PC-9 (cell line): ENCODE results near the gene NMRAL1. TPM values are rescaled to one million over a fixed set of nuclear protein-coding genes. Genes with fewer than 3 reads are reported as not detected.

Source experiments
- BruUV-seq: library from RNA; stranded (reverse); fragments of 400-500 nt; replicated peaks from 2 replicates; lab custom pipeline; 2021; lab: Mats Ljungman, UMichigan
- CTCF ChIA-PET: fragments of 300-600 bp; sonication (Branson Sonifier 250); formaldehyde crosslinking; loops from one replicate; lab custom pipeline; 2022; ENCODE audit warnings: antibody characterized with exemption; lab: Charles Lee
- POLR2A ChIA-PET: fragments of 300-600 bp; sonication (Branson Sonifier 250); formaldehyde crosslinking; loops from one replicate; lab custom pipeline; 2022; ENCODE audit warnings: antibody characterized with exemption; ENCODE audit not compliant: unreplicated experiment; lab: Charles Lee
- DNase-seq, 2 experiments: peaks; one replicate each; pipeline versions ENCODE4 v3.0.0 to v3.0.0-alpha.2; 2015 to 2022; ENCODE audit warnings: mixed read lengths in 1 of 2
- H2AFZ ChIP-seq: fragments of 200-600 bp; sonication (generic); 2 replicates; pipeline ENCODE4 v1.8.1; 2017; ENCODE audit warnings: antibody characterized with exemption
- H3F3A ChIP-seq: fragments of 200-600 bp; sonication (generic); 2 replicates; pipeline ENCODE4 v1.8.1; 2017; ENCODE audit warnings: antibody characterized with exemption, mild to moderate bottlenecking, low read depth; ENCODE audit not compliant: insufficient read depth
- H3K27ac ChIP-seq: fragments of 200-600 bp; sonication (generic); 2 replicates; pipeline ENCODE4 v1.6.1; 2016; ENCODE audit warnings: mixed run types
- H3K27me3 ChIP-seq: fragments of 200-600 bp; sonication (generic); 2 replicates; pipeline ENCODE4 v1.6.1; 2016; ENCODE audit warnings: low read depth, mixed run types; ENCODE audit not compliant: insufficient read depth
- H3K36me3 ChIP-seq: fragments of 200-600 bp; sonication (generic); 2 replicates; pipeline ENCODE4 v1.6.1; 2016; ENCODE audit warnings: low read depth, mixed run types
- H3K4me1 ChIP-seq: fragments of 200-600 bp; sonication (generic); replicated peaks from 2 replicates; pipeline ENCODE4 v1.6.1; 2016; ENCODE audit warnings: mixed run types; ENCODE audit not compliant: insufficient read depth
- H3K4me2 ChIP-seq: fragments of 200-600 bp; sonication (generic); 2 replicates; pipeline ENCODE4 v1.6.1; 2017; ENCODE audit warnings: mixed run types
- H3K4me3 ChIP-seq: fragments of 200-600 bp; sonication (generic); 2 replicates; pipeline ENCODE4 v1.6.1; 2016; ENCODE audit warnings: mixed run types
- H3K79me2 ChIP-seq: fragments of 200-600 bp; sonication (generic); 2 replicates; pipeline ENCODE4 v1.6.1; 2017; ENCODE audit warnings: low read depth, mixed run types
- H3K9me2 ChIP-seq: fragments of 200-600 bp; sonication (generic); 2 replicates; pipeline ENCODE4 v1.8.1; 2017; ENCODE audit warnings: mild to moderate bottlenecking; ENCODE audit not compliant: insufficient read depth
- H3K9me3 ChIP-seq: fragments of 200-600 bp; sonication (generic); 2 replicates; pipeline ENCODE4 v1.8.1; 2016; ENCODE audit warnings: low read depth; ENCODE audit not compliant: insufficient read depth
- H4K20me1 ChIP-seq: fragments of 200-600 bp; sonication (generic); 2 replicates; pipeline ENCODE4 v1.8.1; 2017; ENCODE audit not compliant: insufficient read depth
- CTCF ChIP-seq: fragments of 200-600 bp; sonication (generic); conservative IDR thresholded peaks from 2 replicates; pipeline ENCODE4 v1.6.1; 2017; ENCODE audit warnings: mixed run types, antibody characterized with exemption, mild to moderate bottlenecking, moderate library complexity
- EZH2 ChIP-seq: fragments of 200-600 bp; sonication (generic); IDR thresholded peaks from 2 replicates; pipeline ENCODE4 v1.8.0; 2017; ENCODE audit warnings: antibody characterized with exemption, low read depth
- intact Hi-C: fragments of 100-400 bp; cut with micrococcal nuclease; formaldehyde crosslinking; loops from one replicate; pipeline ENCODE4 v1.10.0; 2022; ENCODE audit not compliant: unreplicated experiment
- total RNA-seq: library from RNA; stranded (reverse); gene quantifications from 2 replicates; pipeline ENCODE4 v1.2.3, GENCODE V29; 2021

The NMRAL1 gene
- total RNA-seq, 1 experiment from 2014 or later: 118 TPM

GRCh38 chr16:4419402-4419959 is 54.9 kb downstream of the NMRAL1 start:
- Histone ChIP-seq H3K4me1 (peaks cover 10% of the 10 kb centered on the region), H3K9me2 (no peaks in the 10 kb centered on the region), H3K27me3 (no peaks in the 10 kb centered on the region), H3K27ac (no peak overlapping the region), H2AFZ (no peak overlapping the region), H3K4me3 (no peak overlapping the region), H3K36me3 (no peaks in the 10 kb centered on the region), H4K20me1 (peaks cover 7% of the 10 kb centered on the region; the same call in 1 of the 2 replicates), H3K4me2 (no peak overlapping the region), H3K9me3 (no peaks in the 10 kb centered on the region), H3K79me2 (peaks cover 14% of the 10 kb centered on the region), H3F3A (peaks cover 20% of the 10 kb centered on the region; the same call in 1 of the 2 replicates)
- ChIA-PET CTCF (interaction anchor here (1.0 kb wide), 1 partner anchor 68 kb away, joined by 18 read pairs; the partner anchor contains the start of gene PAM16), POLR2A (interaction anchor here (0.5 kb wide), 1 partner anchor 67 kb away, joined by 7 read pairs; no protein-coding TSS in a partner anchor)
- intact Hi-C loops: loop anchor here (10.0 kb wide), 1 partner anchor 195 kb away; the partner anchor contains the start of gene UBALD1
- BruUV-seq: no TSS peak
- TF ChIP-seq EZH2 (no peak), CTCF (no peak)
- no peak for DNase-seq

GRCh38 chr16:4416200-4417032 is 58.0 kb downstream of the NMRAL1 start, which contains the start of gene CORO7:
CORO7 (minus strand) TSS chr16:4416596; CDS start chr16:4416518, 78 bp downstream.
- intact Hi-C loops: loop anchor here (10.0 kb wide), 1 partner anchor 198 kb away; the partner anchor contains the start of gene UBALD1

More at GRCh38 chr16:4416200-4417032, 58.0 kb downstream of the NMRAL1 start, which contains the start of gene CORO7:
- Histone ChIP-seq H3K4me3 (peak within 1 kb of the TSS; percentile 84), H3K36me3 (no peaks in the 10 kb centered on the region), H3K27ac (no peak within 1 kb of the TSS), H3K79me2 (peaks cover 22% of the 10 kb centered on the region), H3K4me1 (peaks cover 7% of the 10 kb centered on the region), H2AFZ (peak within 1 kb of the TSS; percentile 87), H3K27me3 (no peaks in the 10 kb centered on the region), H3K9me3 (no peaks in the 10 kb centered on the region), H3K9me2 (no peaks in the 10 kb centered on the region), H3K4me2 (peak within 1 kb of the TSS; percentile 92), H3F3A (peaks cover 22% of the 10 kb centered on the region; the same call in 1 of the 2 replicates), H4K20me1 (peaks cover 9% of the 10 kb centered on the region; the same call in 1 of the 2 replicates)
- no TSS peak for BruUV-seq
- POLR2A ChIA-PET: interaction anchor here (0.6 to 0.7 kb wide), 4 partner anchors 26 to 714 kb away, joined by 3 to 7 read pairs (median 6); no protein-coding TSS in a partner anchor
- peak; percentile 73 to 97 for DNase-seq
- no peak for TF ChIP-seq EZH2
- TF ChIP-seq CTCF: no peak
- CTCF ChIA-PET: interaction anchor here (0.5 to 0.7 kb wide), 3 partner anchors 7 to 163 kb away, joined by 3 to 4 read pairs (median 3); no protein-coding TSS in a partner anchor
